Measurements from ENCODE around the gene SLC19A3. TPM values are rescaled to one million over a fixed set of nuclear protein-coding genes. Genes with fewer than 3 reads are reported as not detected.

SLC19A3 gene
- total and polyA plus RNA-seq, 2 of the 4 experiments (the other 2 are of a cell fraction) = under 0.01 TPM; not detected in 1

DNA sequence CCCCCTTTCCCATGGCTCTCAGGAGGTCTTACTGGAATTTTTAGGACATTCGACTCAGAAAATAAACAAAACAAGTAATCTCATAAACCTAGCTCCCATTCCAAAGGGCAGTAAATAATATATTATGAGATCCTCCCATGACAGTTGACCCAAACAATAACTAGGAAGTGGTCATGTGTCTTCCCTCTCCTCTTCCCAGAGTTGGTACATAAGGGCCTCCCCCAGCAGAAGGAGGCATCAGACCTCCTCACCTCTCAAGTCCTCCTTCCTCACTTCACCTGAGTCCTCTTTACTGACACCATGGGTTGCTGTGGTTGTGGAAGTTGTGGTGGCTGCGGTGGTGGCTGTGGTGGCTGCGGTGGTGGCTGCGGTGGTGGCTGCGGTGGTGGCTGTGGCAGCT lies 10.2 kb upstream of the SLC19A3 start, which contains the start of gene SCYGR7:
SCYGR7 (plus strand) TSS at position 301 of the 400 bp plus-strand sequence; CDS start at position 301, 0 bp downstream.
- Histone ChIP-seq H2AFZ (replicated peaks; ENCODE audit: low read length, poor library complexity) (no peak within 1 kb of the TSS), H3K9me3 (ENCODE audit: control insufficient read depth, insufficient read depth, low read length) (no peaks in the 10 kb centered on the region), H3K18ac (ENCODE audit: low read depth, low read length) (no peak within 1 kb of the TSS), H2BK20ac (ENCODE audit: low read depth, low read length) (no peak within 1 kb of the TSS), H3K27ac (ENCODE audit: insufficient read depth, low read length) (no peak within 1 kb of the TSS), H2AK9ac (replicated peaks; ENCODE audit: low read depth, low read length, poor library complexity) (no peak within 1 kb of the TSS), H4K8ac (ENCODE audit: low read depth in 2 of 2, low read length in 2 of 2) (no peak within 1 kb of the TSS), H3K14ac (replicated peaks; ENCODE audit: low read depth, low read length) (no peak within 1 kb of the TSS), H4K20me1 (ENCODE audit: insufficient read depth, low read length) (no peaks in the 10 kb centered on the region), H3K4ac (ENCODE audit: low read depth, low read length) (no peak within 1 kb of the TSS), H3K4me1 (ENCODE audit: control insufficient read depth, insufficient read depth, low read length) (no peaks in the 10 kb centered on the region), H2BK15ac (ENCODE audit: low read depth, low read length) (no peak within 1 kb of the TSS), H4K5ac (ENCODE audit: low read depth, low read length) (no peak within 1 kb of the TSS), H2BK120ac (ENCODE audit: low read depth, low read length) (no peak within 1 kb of the TSS), H3K27me3 (ENCODE audit: control insufficient read depth, insufficient read depth, low read length) (no peaks in the 10 kb centered on the region), H3K4me2 (ENCODE audit: low read depth, low read length) (no peak within 1 kb of the TSS), H2BK5ac (ENCODE audit: low read depth, low read length, poor library complexity, severe bottlenecking) (no peak within 1 kb of the TSS), H3K9ac (ENCODE audit: low read depth, low read length) (no peak within 1 kb of the TSS), H3K79me1 (ENCODE audit: low read depth in 1 of 2, low read length in 2 of 2) (no peaks in the 10 kb centered on the region), H3K56ac (ENCODE audit: extremely low read depth, insufficient read depth, low read length) (no peak within 1 kb of the TSS), H3K4me3 (ENCODE audit: insufficient read depth, low read depth, low read length) (no peak within 1 kb of the TSS), H3K9me1 (ENCODE audit: insufficient read depth, low read length) (no peaks in the 10 kb centered on the region), H2AK5ac (ENCODE audit: low read depth, low read length) (no peak within 1 kb of the TSS), H3K36me3 (ENCODE audit: control insufficient read depth, insufficient read depth, low read length) (no peaks in the 10 kb centered on the region), H3K23ac (ENCODE audit: low read depth, low read length) (no peak within 1 kb of the TSS), H4K91ac (ENCODE audit: insufficient read depth, low read depth, low read length) (no peak within 1 kb of the TSS)
- in situ Hi-C loops (cut with MboI; ENCODE audit: low sequenced_read_pairs) = no loop called here
- DNase-seq (no peak), ATAC-seq (ENCODE audit: low read depth) (no peak)
- WGBS, 2 experiments (ENCODE audit: extremely low coverage in 2 of 2, insufficient read length in 1 of 2) = no CpG with 5 or more reads among the region's 5 CpGs
- TF ChIP-seq MAFK (IDR thresholded peaks at IDR 0.05; ENCODE audit: low read depth, low read length) (no peak), CHD1 (IDR thresholded peaks at IDR 0.05; ENCODE audit: low read depth, low read length) (no peak), FOS (IDR thresholded peaks at IDR 0.05; ENCODE audit: low read depth, low read length) (no peak), NFE2L2 (IDR thresholded peaks at IDR 0.05; ENCODE audit: low read depth, low read length) (no peak), POLR2A (IDR thresholded peaks at IDR 0.05; ENCODE audit: low read depth, low read length) (no peak), RCOR1 (IDR thresholded peaks at IDR 0.05; ENCODE audit: insufficient replicate concordance, low read length) (no peak), RAD21 (IDR thresholded peaks at IDR 0.05; ENCODE audit: low read length) (no peak), SMC3 (IDR thresholded peaks at IDR 0.05; ENCODE audit: low read depth, low read length) (no peak), MAZ (IDR thresholded peaks at IDR 0.05; ENCODE audit: borderline replicate concordance, low read depth, low read length) (no peak), MXI1 (IDR thresholded peaks at IDR 0.05; ENCODE audit: borderline replicate concordance, low read depth, low read length) (no peak), CEBPB (IDR thresholded peaks at IDR 0.05; ENCODE audit: low read depth, low read length) (no peak), BHLHE40 (IDR thresholded peaks at IDR 0.05; ENCODE audit: low read depth, low read length) (no peak)
- TF ChIP-seq, protein P1, sequence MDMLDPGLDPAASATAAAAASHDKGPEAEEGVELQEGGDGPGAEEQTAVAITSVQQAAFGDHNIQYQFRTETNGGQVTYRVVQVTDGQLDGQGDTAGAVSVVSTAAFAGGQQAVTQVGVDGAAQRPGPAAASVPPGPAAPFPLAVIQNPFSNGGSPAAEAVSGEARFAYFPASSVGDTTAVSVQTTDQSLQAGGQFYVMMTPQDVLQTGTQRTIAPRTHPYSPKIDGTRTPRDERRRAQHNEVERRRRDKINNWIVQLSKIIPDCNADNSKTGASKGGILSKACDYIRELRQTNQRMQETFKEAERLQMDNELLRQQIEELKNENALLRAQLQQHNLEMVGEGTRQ (IDR thresholded peaks at IDR 0.05; ENCODE audit: low read depth, low read length) = no peak
- TF ChIP-seq, protein P2, sequence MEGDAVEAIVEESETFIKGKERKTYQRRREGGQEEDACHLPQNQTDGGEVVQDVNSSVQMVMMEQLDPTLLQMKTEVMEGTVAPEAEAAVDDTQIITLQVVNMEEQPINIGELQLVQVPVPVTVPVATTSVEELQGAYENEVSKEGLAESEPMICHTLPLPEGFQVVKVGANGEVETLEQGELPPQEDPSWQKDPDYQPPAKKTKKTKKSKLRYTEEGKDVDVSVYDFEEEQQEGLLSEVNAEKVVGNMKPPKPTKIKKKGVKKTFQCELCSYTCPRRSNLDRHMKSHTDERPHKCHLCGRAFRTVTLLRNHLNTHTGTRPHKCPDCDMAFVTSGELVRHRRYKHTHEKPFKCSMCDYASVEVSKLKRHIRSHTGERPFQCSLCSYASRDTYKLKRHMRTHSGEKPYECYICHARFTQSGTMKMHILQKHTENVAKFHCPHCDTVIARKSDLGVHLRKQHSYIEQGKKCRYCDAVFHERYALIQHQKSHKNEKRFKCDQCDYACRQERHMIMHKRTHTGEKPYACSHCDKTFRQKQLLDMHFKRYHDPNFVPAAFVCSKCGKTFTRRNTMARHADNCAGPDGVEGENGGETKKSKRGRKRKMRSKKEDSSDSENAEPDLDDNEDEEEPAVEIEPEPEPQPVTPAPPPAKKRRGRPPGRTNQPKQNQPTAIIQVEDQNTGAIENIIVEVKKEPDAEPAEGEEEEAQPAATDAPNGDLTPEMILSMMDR (conservative IDR thresholded peaks at IDR 0.05; ENCODE audit: low read depth, low read length) = no peak
- no TSS peak for BruUV-seq (replicated peaks)
- ChIA-PET CTCF (no interaction called here), POLR2A (ENCODE audit: unreplicated experiment) (no interaction called here)
- dilution Hi-C loops (cut with HindIII; ENCODE audit: low sequenced_read_pairs, unreplicated experiment) = no loop called here
- intact Hi-C loops (cut with micrococcal nuclease) = no loop called here
